SHP77 (cell line): ENCODE data around the gene SPI1.
"Not testable (repeated sequence)": the region's sequence is repeated elsewhere in the genome, so short reads cannot be mapped to it uniquely, and the experiment has no call there.

Experiments used
- DNase-seq, 2 experiments: peaks; one replicate each; lab custom pipeline; 2025; lab: John Stamatoyannopoulos, UW

Gene SPI1

DNA sequence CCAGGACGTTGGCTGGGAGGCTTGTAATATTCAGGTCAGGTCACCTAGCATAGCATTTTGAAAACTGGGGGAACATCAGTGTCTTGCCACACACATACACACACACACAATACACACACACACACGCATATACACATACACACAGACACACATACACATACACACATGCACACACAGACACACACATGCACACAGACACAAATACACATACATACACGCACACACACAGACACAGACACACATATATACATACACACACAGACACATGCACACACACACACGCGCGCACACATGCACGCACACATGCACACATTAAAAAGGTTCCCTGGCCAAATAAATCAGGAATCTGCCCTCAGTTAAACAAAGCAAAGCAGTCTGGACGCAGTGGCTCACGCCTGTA, 38.3 kb downstream of the SPI1 start:
- DNase-seq = no peak

DNA sequence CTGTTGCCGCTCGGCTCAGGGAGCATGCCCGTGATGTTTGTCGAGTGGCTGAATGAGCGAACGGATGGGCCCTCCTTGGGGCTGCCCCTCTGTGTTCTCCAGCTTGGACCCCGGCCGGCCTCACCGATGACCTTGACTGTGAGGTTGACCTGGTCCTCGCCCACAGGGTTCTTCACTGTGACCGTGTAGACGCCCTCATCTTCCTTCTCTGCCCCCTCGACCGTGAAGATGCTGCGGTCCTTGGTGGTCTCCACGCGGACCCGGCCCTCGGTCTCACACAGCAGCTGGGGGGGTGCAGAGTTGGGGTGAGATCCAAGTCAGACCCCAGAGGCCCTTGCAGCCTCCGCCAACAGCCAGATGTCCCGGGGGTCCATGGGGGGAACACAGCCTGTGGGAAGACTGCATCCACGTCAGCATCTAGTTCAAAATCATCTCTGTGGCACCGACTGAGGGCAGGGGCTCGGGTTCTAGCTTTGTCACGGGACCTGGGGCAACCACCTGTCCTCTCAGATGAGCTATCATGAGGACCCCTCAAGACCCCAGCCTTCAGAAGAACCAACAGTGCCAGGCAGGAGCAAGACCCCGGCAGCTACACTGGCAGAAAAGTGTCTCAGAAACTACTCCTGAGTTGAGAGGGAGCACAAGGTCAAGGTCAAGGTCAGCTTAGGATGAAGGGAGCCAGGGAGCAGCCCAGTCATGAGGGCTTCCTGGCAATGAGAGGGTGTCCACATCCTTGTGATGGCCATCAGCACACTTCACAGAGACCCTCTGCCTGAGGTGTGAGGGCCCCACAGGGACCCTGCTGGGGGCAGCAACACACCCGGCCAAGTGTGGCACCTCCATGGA, 39.7 kb downstream of the SPI1 start:
- no peak for DNase-seq

- no peak for DNase-seq
Observed at GRCh38 chr11:47337229-47337924, 41.0 kb downstream of the SPI1 start.

GRCh38 chr11:47336595-47336994, 41.8 kb downstream of the SPI1 start:
- no peak for DNase-seq

DNA sequence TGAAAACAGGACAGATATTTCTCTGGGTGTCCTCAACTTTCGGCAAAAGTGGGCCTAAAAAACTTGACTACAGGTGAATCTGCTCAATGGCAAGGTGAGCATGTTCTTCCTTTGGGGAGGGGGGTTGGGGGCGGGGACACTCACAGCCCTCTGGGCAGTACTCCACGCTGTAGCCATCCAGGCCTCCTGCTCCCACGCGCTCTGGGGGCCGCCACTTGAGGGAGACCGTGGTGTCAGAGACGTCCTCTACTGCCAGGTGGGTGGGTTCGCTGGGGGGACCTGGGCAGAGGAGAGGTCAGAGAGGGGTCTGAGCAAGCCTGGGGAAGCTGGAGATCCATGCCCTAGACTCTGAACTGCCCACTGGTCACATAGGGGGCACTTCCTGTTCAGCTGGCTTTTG, 42.6 kb downstream of the SPI1 start:
- no peak for DNase-seq

GRCh38 chr11:47334699-47335411, 43.5 kb downstream of the SPI1 start:
- not testable (repeated sequence) for DNase-seq

DNA sequence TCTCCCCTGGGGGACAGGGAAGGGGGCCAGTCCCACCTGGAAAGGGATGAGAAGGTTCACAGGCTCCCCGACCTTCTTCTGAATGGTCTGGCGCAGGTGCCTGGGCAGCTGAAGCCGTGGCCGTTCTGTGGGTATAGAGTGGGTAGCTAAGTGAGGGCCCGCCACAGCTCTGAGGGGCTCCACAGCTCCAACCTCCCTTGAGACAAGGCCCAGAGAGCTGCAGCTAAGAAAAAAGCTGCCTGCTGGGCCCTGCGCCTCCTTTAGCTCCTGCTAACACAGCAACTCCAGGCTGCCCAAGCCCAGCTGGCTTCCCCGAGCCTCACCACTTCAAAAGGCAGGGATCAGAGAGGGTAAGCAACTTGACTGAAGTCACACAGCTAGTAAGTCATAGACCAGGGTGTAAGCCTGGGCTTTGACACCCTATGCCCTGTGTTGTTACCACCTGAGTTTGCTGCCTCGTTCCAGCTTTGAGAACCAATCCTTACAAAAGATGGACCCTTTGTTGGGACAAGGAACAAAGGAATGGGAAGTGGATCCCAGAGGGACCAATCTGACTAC, 44.4 kb downstream of the SPI1 start:
- DNase-seq = no peak

DNA sequence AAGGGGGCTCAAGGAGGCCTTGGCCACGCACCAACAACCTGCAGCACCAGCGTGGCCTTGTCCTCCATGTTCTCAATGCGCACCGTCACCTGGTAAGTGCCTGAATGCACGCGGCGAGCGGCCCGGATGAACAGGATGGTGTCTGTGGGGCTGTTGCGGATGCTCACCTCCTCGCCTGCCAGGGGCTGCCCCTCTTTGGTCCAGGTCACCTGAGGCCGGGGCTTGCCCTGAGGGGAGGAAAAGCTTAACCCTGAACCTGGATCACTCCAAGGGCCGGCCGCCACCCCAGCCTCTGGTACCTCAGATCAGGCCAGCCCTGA, 44.9 kb downstream of the SPI1 start:
- DNase-seq = no peak

- no peak for DNase-seq
Observed at GRCh38 chr11:47332791-47333525, 45.4 kb downstream of the SPI1 start.

DNA sequence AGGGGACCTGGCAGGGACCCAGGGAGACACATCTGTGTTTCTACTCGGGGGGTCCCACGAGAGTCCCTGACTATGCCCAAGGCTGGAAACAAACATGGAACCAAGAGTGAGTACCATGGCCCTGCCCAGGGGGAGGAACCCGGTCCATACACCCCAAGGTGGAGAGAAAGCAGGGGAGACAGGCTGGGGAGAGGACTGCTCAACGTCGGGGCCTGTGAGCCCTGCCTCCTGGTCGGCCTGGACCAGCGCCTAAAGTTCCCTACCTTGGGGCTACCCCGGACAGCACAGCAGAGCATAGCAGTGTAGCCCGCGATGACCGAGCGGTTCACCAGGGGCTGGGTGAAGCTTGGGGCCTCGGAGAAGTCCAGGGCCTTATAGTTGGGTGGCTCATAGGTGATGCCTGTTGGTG, 46.0 kb downstream of the SPI1 start:
- DNase-seq = no peak

DNA sequence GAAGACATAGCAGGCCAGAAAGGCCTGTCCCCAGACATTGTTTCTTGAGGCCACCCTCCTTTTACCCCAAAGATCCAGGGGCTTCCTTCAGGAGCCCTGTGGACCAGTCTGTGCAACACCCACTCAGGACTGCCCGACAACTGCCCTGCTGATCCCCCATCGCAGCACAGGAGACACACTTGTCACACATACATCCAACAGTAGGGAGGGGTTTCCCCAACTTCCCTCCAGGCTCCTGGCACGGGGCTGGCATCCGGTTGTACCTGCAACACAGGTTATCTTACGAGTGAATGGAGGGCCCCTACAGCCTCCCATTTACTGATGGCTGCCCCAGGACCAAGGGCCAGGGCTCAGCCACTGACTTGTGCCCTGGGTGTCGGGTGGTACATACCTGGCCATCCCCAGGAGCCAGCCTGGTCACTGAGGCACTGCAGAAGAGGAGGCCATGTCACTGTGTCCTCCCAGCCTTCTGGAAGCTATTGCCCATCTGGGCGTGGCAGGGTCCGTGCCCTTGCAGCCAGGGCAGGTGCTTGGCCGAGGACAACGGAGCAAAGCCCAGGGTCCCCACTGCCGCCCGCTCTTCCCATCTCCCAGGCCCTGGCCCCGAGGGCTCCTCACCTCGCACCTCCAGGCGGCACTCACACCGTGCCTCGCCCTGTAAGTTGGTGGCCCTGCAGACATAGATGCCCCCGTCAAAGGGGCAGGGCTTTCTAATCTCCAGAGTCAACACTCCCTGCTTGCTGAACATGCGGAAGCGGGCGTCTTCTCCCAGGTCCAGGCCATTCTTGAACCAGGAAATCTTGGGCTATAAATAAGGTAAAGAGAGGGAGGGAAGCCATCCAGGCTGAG, 46.7 kb downstream of the SPI1 start:
- DNase-seq = no peak

- DNase-seq = no peak
Observed at GRCh38 chr11:47329987-47330931, 48.1 kb downstream of the SPI1 start.

GRCh38 chr11:47329431-47329986, 48.8 kb downstream of the SPI1 start:
- DNase-seq = no peak

DNA sequence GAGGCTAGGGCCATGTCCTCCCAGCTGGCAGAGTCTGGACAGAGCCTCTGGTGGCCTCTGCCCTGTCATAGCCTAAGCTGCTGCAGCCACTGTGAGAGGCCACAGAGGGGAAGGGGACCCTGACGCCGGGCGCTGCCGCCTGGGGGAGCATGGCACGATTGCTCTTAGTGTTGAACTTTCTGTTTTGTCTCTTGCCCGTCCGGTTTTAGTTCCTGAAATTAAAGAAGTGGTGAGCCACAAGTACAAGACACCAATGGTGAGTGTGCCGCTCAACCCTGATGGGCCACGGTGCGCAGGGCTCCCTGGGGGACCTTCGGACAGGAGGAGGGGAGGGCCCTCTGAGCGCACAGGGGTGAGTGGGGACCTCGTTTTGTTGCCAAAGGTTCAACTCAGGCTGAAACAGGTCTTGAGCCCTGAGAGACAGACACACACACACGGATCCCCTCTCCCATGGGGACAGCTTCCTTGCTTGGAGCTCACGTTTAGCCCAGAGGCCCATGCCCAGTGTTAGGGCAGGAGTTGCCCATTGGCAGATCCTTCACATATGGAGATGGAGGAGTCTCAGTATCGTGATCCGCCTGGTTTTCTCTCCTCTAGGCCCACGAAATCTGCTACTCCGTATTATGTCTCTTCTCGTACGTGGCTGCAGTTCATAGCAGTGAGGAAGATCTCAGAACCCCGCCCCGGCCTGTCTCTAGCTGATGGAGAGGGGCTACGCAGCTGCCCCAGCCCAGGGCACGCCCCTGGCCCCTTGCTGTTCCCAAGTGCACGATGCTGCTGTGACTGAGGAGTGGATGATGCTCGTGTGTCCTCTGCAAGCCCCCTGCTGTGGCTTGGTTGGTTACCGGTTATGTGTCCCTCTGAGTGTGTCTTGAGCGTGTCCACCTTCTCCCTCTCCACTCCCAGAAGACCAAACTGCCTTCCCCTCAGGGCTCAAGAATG, 49.6 kb downstream of the SPI1 start:
- no peak for DNase-seq

GRCh38 chr11:47327949-47328348, 50.4 kb downstream of the SPI1 start:
- DNase-seq = no peak

- peak in 1 of 2 experiments; percentile 28 for DNase-seq
Observed at GRCh38 chr11:47327025-47327424, 51.3 kb downstream of the SPI1 start.

DNA sequence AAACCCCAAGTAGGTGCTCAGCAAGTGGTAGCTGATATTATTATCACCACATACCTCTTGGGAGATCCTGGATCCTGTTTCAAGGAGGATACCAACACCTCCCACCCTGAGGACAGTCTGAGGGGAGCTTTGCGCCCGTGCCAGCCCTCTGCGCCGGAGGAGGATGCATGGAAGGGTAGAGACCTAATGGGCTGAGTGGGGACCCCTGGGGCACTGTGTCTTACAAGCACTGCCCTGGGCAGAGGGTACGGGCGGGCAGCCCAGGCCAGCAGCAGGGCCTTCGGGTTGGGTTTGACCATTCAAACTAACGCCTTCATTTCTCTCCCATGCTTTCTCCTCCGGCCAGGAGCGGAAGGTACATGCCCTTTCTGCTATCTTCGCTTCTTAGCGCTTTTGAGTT, 52.1 kb downstream of the SPI1 start:
- no peak for DNase-seq

DNA sequence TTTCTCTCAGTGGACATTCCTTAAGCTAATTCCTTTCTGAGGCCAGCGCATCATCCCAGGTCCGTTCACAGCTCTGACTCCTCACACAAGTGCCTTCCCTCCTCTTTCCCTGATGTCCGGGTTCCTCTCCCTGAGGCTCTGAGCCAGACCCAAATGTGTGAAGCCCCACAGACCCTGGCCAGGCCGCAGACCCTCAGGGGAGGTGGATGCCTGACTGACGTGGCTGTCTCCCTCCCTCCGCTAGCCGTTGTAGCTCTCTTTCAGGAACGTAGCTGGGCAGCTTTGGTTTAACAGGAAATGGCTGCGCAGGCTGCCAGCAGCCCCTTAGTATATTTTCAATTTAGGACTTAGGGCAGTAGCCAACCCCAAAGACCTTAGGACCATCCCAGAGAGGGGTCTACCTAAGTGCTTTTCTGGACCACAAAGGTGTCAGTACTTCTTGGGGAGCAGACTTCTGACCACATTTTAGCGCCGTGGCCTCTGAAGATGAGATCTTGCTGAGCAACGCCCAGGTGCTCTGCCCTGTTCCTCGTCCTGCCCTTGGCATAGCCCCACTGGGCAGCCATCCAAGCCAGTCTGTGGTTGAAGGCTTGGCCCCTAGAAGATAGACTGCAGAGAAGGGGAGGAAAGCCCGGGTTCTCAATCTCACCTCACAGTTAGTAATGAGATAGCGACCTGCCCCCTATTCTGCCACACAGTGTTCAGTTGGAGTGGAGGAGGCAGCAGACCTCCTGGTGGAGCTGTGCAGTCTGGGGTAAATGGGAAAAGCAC, 52.9 kb downstream of the SPI1 start:
- no peak for DNase-seq
